A673 (cell line): ENCODE measurements around the gene SNX12.

Source experiments
- EZH2 ChIP-seq: fragments of 200-600 bp; sonication (generic); IDR thresholded peaks from 2 replicates; pipeline ENCODE4 v1.6.1; 2017; ENCODE audit warnings: borderline replicate concordance, low read depth, mild to moderate bottlenecking, mixed read lengths, antibody characterized with exemption, low read length; ENCODE audit not compliant: poor library complexity, severe bottlenecking
- TF ChIP-seq, protein P1 (sequence below): fragments of 300-800, 200-600 bp; sonication (generic); conservative IDR thresholded peaks from 2 replicates; pipeline ENCODE4 v1.5.1; 2017; ENCODE audit warnings: low read depth, mild to moderate bottlenecking, antibody characterized with exemption, low read length, moderate library complexity, mixed read lengths

DNA sequence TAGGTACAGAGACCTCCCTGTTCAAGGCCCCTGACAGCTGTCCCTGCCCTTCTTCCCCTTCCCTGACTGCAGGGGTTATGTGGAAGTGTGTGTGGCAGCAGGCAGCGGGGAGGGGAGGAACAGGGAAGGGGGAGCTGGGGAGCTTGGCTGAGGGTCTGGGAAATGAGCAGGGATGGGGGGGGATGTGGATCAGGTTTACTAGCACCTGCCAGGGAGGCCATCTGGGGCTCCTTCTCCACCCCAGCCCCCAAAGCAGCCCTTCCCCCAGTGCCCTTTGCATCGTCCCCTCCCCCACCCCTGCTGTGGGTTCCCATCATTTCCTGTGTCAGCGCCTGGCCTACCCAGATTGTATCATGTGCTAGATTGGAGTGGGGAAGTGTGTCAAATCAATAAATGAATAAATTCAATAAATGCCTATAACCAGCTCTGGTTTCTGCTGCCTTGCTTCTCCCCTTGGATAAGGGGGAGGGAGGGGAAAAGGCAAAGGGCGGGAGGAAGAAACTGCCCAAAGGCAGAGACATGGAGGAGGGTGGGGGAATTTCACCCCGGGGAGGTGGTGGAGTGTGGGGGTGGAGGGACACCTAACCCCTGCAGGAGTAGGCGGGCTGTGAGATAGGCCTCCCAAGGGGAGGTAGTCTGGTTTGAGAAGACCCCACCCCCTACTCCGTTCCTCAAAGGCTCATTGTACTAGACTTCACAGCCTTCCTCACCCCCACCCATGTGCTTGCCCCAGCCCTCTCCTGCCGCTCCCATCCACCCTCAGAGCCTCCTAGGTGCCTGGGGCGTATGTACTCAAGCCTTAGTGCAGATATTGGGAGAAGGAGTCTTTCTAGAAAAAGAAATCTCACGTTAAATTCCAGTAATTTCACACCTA lies 35.2 kb upstream of the SNX12 start:
- TF ChIP-seq, protein P1, sequence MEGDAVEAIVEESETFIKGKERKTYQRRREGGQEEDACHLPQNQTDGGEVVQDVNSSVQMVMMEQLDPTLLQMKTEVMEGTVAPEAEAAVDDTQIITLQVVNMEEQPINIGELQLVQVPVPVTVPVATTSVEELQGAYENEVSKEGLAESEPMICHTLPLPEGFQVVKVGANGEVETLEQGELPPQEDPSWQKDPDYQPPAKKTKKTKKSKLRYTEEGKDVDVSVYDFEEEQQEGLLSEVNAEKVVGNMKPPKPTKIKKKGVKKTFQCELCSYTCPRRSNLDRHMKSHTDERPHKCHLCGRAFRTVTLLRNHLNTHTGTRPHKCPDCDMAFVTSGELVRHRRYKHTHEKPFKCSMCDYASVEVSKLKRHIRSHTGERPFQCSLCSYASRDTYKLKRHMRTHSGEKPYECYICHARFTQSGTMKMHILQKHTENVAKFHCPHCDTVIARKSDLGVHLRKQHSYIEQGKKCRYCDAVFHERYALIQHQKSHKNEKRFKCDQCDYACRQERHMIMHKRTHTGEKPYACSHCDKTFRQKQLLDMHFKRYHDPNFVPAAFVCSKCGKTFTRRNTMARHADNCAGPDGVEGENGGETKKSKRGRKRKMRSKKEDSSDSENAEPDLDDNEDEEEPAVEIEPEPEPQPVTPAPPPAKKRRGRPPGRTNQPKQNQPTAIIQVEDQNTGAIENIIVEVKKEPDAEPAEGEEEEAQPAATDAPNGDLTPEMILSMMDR: no peak
- no peak for TF ChIP-seq EZH2
